ENCODE data around the gene EVA1B.

EVA1B gene

DNA sequence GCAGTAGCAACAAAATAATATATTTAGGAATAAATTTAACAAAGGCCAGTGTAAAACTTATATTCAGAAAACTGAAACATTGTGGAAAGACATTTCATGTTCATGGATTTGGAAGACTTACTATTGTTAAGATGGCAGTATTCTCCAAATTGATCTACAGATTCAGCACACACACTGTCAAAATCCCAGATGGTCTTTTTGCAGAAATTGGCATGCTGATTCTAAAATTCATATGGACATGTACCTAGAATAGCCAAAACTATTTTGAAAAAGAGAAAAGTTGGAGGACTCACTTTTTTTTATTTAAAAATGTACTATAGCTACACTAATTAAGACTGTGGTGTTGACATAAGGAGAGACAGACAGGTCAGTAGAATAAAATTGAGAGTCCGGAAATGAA is 49.2 kb downstream of the EVA1B start:
- no peak for DNase-seq

GRCh38 chr1:36273024-36273423 is 50.4 kb downstream of the EVA1B start:
- no peak for DNase-seq
